GM18868 (cell line): ENCODE measurements around the gene HDAC4.

Experiments used
- ATAC-seq: cut with Tn5 transposase; IDR thresholded peaks from one replicate; pipeline ENCODE4 v1.9.1; 2021; ENCODE audit warnings: mild to moderate bottlenecking, moderate library complexity; ENCODE audit not compliant: unreplicated experiment

Gene HDAC4

GRCh38 chr2:239061121-239061666 lies 339.6 kb downstream of the HDAC4 start:
- no peak for ATAC-seq

GRCh38 chr2:239060676-239061075 lies 340.1 kb downstream of the HDAC4 start:
- ATAC-seq, result no peak

GRCh38 chr2:239059854-239060253 lies 341.0 kb downstream of the HDAC4 start:
- no peak for ATAC-seq

GRCh38 chr2:239058766-239059165 lies 342.1 kb downstream of the HDAC4 start:
- ATAC-seq, result no peak

- no peak for ATAC-seq
Observed at GRCh38 chr2:239057533-239057932, 343.3 kb downstream of the HDAC4 start.

GRCh38 chr2:239056611-239057010 lies 344.2 kb downstream of the HDAC4 start:
- no peak for ATAC-seq

- ATAC-seq, result no peak
Observed at GRCh38 chr2:239055756-239056493, 344.9 kb downstream of the HDAC4 start.

- ATAC-seq, result no peak
Observed at GRCh38 chr2:239054921-239055320, 345.9 kb downstream of the HDAC4 start.

- ATAC-seq, result no peak
Observed at GRCh38 chr2:239053801-239054503, 346.9 kb downstream of the HDAC4 start.

- ATAC-seq, result no peak
Observed at GRCh38 chr2:239052798-239053665, 347.8 kb downstream of the HDAC4 start.

- ATAC-seq, result no peak
Observed at GRCh38 chr2:239051891-239052445, 348.9 kb downstream of the HDAC4 start.

- ATAC-seq, result no peak
Observed at GRCh38 chr2:239050252-239050649, 350.6 kb downstream of the HDAC4 start.

- ATAC-seq, result no peak
Observed at GRCh38 chr2:239049421-239050251, 351.2 kb downstream of the HDAC4 start.

- ATAC-seq, result no peak
Observed at GRCh38 chr2:239048736-239049135, 352.1 kb downstream of the HDAC4 start.

- ATAC-seq, result no peak
Observed at GRCh38 chr2:239047861-239048260, 353.0 kb downstream of the HDAC4 start.

GRCh38 chr2:239047420-239047819 lies 353.4 kb downstream of the HDAC4 start:
- no peak for ATAC-seq

- ATAC-seq, result no peak
Observed at GRCh38 chr2:239046822-239047221, 354.0 kb downstream of the HDAC4 start.

- no peak for ATAC-seq
Observed at GRCh38 chr2:239044336-239044735, 356.5 kb downstream of the HDAC4 start.

GRCh38 chr2:239043326-239043725 lies 357.5 kb downstream of the HDAC4 start:
- no peak for ATAC-seq
